OCI-LY7 (cell line): ENCODE results near the gene MAP1S. TPM values are rescaled to one million over a fixed set of nuclear protein-coding genes. Genes with fewer than 3 reads are reported as not detected.
A peak's percentile ranks its signal among the peaks of the same experiment; 100 is the strongest.

Source experiments
- BruUV-seq: library from RNA; stranded (reverse); fragments of 400-500 nt; replicated peaks from 2 replicates; lab custom pipeline; 2021; lab: Mats Ljungman, UMichigan
- CTCF ChIA-PET: fragments of 300-600 bp; sonication (Branson Sonifier 250); formaldehyde crosslinking; loops from one replicate; lab custom pipeline; 2022; ENCODE audit warnings: antibody characterized with exemption; ENCODE audit not compliant: unreplicated experiment; lab: Charles Lee
- POLR2A ChIA-PET: fragments of 300-600 bp; sonication (Branson Sonifier 250); formaldehyde crosslinking; loops from one replicate; lab custom pipeline; 2022; ENCODE audit warnings: antibody characterized with exemption; lab: Charles Lee
- DNase-seq: peaks from one replicate; pipeline ENCODE4 v3.0.0-alpha.2; 2015; ENCODE audit warnings: low spot score
- H2AFZ ChIP-seq: fragments of 200-600 bp; sonication (generic), shearing (Covaris generic); 2 replicates; pipeline ENCODE4 v1.6.1; 2014; ENCODE audit warnings: mild to moderate bottlenecking, antibody characterized with exemption, low read length, moderate library complexity
- H3K27ac ChIP-seq: fragments of 200-600 bp; sonication (generic); 2 replicates; pipeline ENCODE4 v1.5.1; 2014; ENCODE audit warnings: mixed run types, low read depth, mild to moderate bottlenecking, moderate library complexity, low read length, inconsistent platforms; ENCODE audit not compliant: poor library complexity, severe bottlenecking
- H3K36me3 ChIP-seq: fragments of 200-600 bp; sonication (generic); 2 replicates; pipeline ENCODE4 v1.6.1; 2014; ENCODE audit warnings: mild to moderate bottlenecking, antibody characterized with exemption, low read length, moderate library complexity, mixed read lengths; ENCODE audit not compliant: insufficient read depth
- H3K4me1 ChIP-seq: fragments of 200-600 bp; sonication (generic); 2 replicates; pipeline ENCODE4 v1.5.1; 2014; ENCODE audit warnings: mild to moderate bottlenecking, low read length; ENCODE audit not compliant: insufficient read depth, poor library complexity, severe bottlenecking
- H3K4me2 ChIP-seq: fragments of 200-600 bp; sonication (generic); 2 replicates; pipeline ENCODE4 v1.6.1; 2014; ENCODE audit warnings: mild to moderate bottlenecking, low read length
- H3K4me3 ChIP-seq: fragments of 200-600 bp; sonication (generic); 2 replicates; pipeline ENCODE4 v1.5.1; 2014; ENCODE audit warnings: mild to moderate bottlenecking, low read depth, low read length; ENCODE audit not compliant: poor library complexity, severe bottlenecking
- H3K79me2 ChIP-seq: fragments of 200-600 bp; sonication (generic); 2 replicates; pipeline ENCODE4 v1.6.1; 2016; ENCODE audit warnings: low read depth, mild to moderate bottlenecking, low read length, moderate library complexity, mixed read lengths; ENCODE audit not compliant: insufficient read depth
- H3K9me2 ChIP-seq: fragments of 200-600 bp; sonication (generic); 2 replicates; pipeline ENCODE4 v1.6.1; 2016; ENCODE audit warnings: mild to moderate bottlenecking, low read length, mixed read lengths; ENCODE audit not compliant: insufficient read depth
- H3K9me3 ChIP-seq: fragments of 200-600 bp; sonication (generic); 2 replicates; pipeline ENCODE4 v1.6.1; 2014; ENCODE audit warnings: mild to moderate bottlenecking, mixed run types, low read length, mixed read lengths
- H4K20me1 ChIP-seq: fragments of 200-600 bp; sonication (generic); 2 replicates; pipeline ENCODE4 v1.6.1; 2014; ENCODE audit warnings: mild to moderate bottlenecking, antibody characterized with exemption, low read length, moderate library complexity, mixed read lengths; ENCODE audit not compliant: insufficient read depth
- CTCF ChIP-seq: fragments of 200-600 bp; sonication (generic); conservative IDR thresholded peaks from 2 replicates; pipeline ENCODE4 v1.5.1; 2014; ENCODE audit warnings: mild to moderate bottlenecking, antibody characterized with exemption, low read length, moderate library complexity, mixed read lengths
- EZH2phosphoT487 ChIP-seq: fragments of 200-600 bp; sonication (generic); IDR thresholded peaks from 2 replicates; pipeline ENCODE4 v1.6.1; 2018; ENCODE audit warnings: low read depth, borderline replicate concordance, mild to moderate bottlenecking, mixed run types, antibody characterized with exemption, low read length, moderate library complexity, mixed read lengths
- intact Hi-C: fragments of 100-400 bp; cut with micrococcal nuclease; formaldehyde crosslinking; loops from one replicate; pipeline ENCODE4 v1.10.0; 2022; ENCODE audit not compliant: unreplicated experiment
- total RNA-seq, 2 experiments: library from RNA; depleted of rRNA in 1 of 2; stranded (reverse); fragments of >200 nt in 1 of 2; shearing (Covaris generic) in 1 of 2; gene quantifications; 2 replicates each; pipeline ENCODE4 v1.2.3, GENCODE V29; 2014 to 2022

MAP1S gene
- total RNA-seq, 2 experiments from 2014 or later = 31.6 to 53.1 TPM

GRCh38 chr19:17754634-17755442 lies 35.6 kb downstream of the MAP1S start:
- intact Hi-C loops = loop anchor here (2.0 to 10.0 kb wide), 4 partner anchors 16 to 448 kb away; partner anchors contain the start of genes DDA1, MAST3 and MRPL34
- H3K27ac ChIP-seq = peak overlapping the region; percentile 93
- H3K9me3 ChIP-seq = no peaks in the 10 kb centered on the region
- H4K20me1 ChIP-seq = no peaks in the 10 kb centered on the region
- peak overlapping the region; percentile 80 for H3K4me2 ChIP-seq
- TF ChIP-seq CTCF = peak; percentile 83
- TF ChIP-seq EZH2phosphoT487 = no peak
- CTCF ChIA-PET = interaction anchor here (0.5 to 1.9 kb wide), 11 partner anchors 9 to 259 kb away, joined by 3 to 7 read pairs (median 3); partner anchors contain the start of gene RPL18A
- POLR2A ChIA-PET = interaction anchor here (0.6 to 1.3 kb wide), 2 partner anchors 12 to 34 kb away, joined by 3 to 7 read pairs; no protein-coding TSS in a partner anchor
- peak overlapping the region; percentile 54 for H3K4me3 ChIP-seq
- no TSS peak for BruUV-seq
- H2AFZ ChIP-seq = no peak overlapping the region
- H3K36me3 ChIP-seq = peaks cover 60% of the 10 kb centered on the region
- peak; percentile 89 for DNase-seq
- H3K79me2 ChIP-seq = peaks cover 36% of the 10 kb centered on the region
- no peaks in the 10 kb centered on the region for H3K9me2 ChIP-seq
- peaks cover 62% of the 10 kb centered on the region for H3K4me1 ChIP-seq

- Histone ChIP-seq H4K20me1 (no peaks in the 10 kb centered on the region), H3K4me1 (peaks cover 64% of the 10 kb centered on the region), H3K36me3 (peaks cover 66% of the 10 kb centered on the region), H3K79me2 (peaks cover 30% of the 10 kb centered on the region), H3K27ac (peak overlapping the region; percentile 93), H2AFZ (no peak overlapping the region), H3K4me3 (peak overlapping the region; percentile 54), H3K4me2 (peak overlapping the region; percentile 80), H3K9me2 (no peaks in the 10 kb centered on the region), H3K9me3 (no peaks in the 10 kb centered on the region)
- DNase-seq = no peak
- TF ChIP-seq CTCF (no peak), EZH2phosphoT487 (no peak)
- ChIA-PET POLR2A (interaction anchor here (0.7 to 1.3 kb wide), 2 partner anchors 11 to 16 kb away, joined by 3 to 7 read pairs; no protein-coding TSS in a partner anchor), CTCF (interaction anchor here (0.5 to 1.9 kb wide), 6 partner anchors 9 to 194 kb away, joined by 3 to 7 read pairs (median 4); partner anchors contain the start of gene RPL18A)
- intact Hi-C loops = loop anchor here (2.0 to 10.0 kb wide), 2 partner anchors 17 to 231 kb away; a partner anchor contains a TSS
- BruUV-seq = no TSS peak
Observed at GRCh38 chr19:17755443-17755890, 36.2 kb downstream of the MAP1S start.
